Thyroid gland (tissue), 4 donors: ENCODE measurements around the gene MAVS.

Source experiments
- CTCF ChIP-seq, 6 experiments: fragments of 200-600 bp in 3 of 6; fragments of 450-650 bp in 3 of 6; sonication (generic) in 3 of 6; IDR thresholded peaks; one replicate each; pipeline ENCODE4 v1.5.1; 2016 to 2019; ENCODE audit warnings: antibody characterized with exemption in 6 of 6, mild to moderate bottlenecking in 2 of 6, inconsistent platforms in 1 of 6, moderate library complexity in 1 of 6
- POLR2A ChIP-seq, 2 donors: fragments of 450-650 bp; IDR thresholded peaks; one replicate each; pipeline ENCODE4 v1.6.1; 2017; ENCODE audit warnings: antibody characterized with exemption in 2 of 2, mild to moderate bottlenecking in 2 of 2, moderate library complexity in 1 of 2

GRCh38 chr20:3915691-3916090 is 69.1 kb downstream of the MAVS start:
- no peak for TF ChIP-seq CTCF (IDR thresholded peaks at IDR 0.05)
- TF ChIP-seq POLR2A (IDR thresholded peaks at IDR 0.05), result no peak
